Endodermal cell (in vitro differentiated cells): ENCODE data around the gene USP25. TPM values are rescaled to one million over a fixed set of nuclear protein-coding genes. Genes with fewer than 3 reads are reported as not detected.

Experiments
- DNase-seq: peaks from one replicate; pipeline ENCODE4 v3.0.0-alpha.2; 2017
- H3K27ac ChIP-seq: 2 replicates; pipeline ENCODE4 v1.5.1; 2013; ENCODE audit warnings: mild to moderate bottlenecking, low read depth, low read length, moderate library complexity
- H3K27me3 ChIP-seq: 2 replicates; pipeline ENCODE4 v1.6.1; 2013; ENCODE audit warnings: mild to moderate bottlenecking, low read length, moderate library complexity; ENCODE audit not compliant: insufficient read depth, control insufficient read depth, poor library complexity, severe bottlenecking
- H3K36me3 ChIP-seq: 2 replicates; pipeline ENCODE4 v1.7.0; 2013; ENCODE audit warnings: mild to moderate bottlenecking, low read length, moderate library complexity; ENCODE audit not compliant: control insufficient read depth, insufficient read depth
- H3K4me1 ChIP-seq: one replicate; pipeline ENCODE4 v1.7.0; 2013; ENCODE audit warnings: low read length; ENCODE audit not compliant: control insufficient read depth, insufficient read depth
- H3K4me3 ChIP-seq: 2 replicates; pipeline ENCODE4 v1.5.1; 2013; ENCODE audit warnings: mild to moderate bottlenecking, low read length, moderate library complexity
- H3K9ac ChIP-seq: 2 replicates; pipeline ENCODE4 v1.6.1; 2013; ENCODE audit warnings: mild to moderate bottlenecking, low read length, moderate library complexity; ENCODE audit not compliant: poor library complexity, severe bottlenecking; ENCODE audit errors: extremely low read depth
- H3K9me3 ChIP-seq: 2 replicates; pipeline ENCODE4 v1.6.1; 2013; ENCODE audit warnings: mild to moderate bottlenecking, low read length, moderate library complexity; ENCODE audit not compliant: control insufficient read depth
- H3K27ac Mint-ChIP-seq: 2 replicates; pipeline ENCODE4 v1.8.0; 2020; ENCODE audit warnings: mixed read lengths
- H3K27me3 Mint-ChIP-seq: 2 replicates; pipeline ENCODE4 v1.8.0; 2021; ENCODE audit warnings: mild to moderate bottlenecking, mixed read lengths; ENCODE audit not compliant: insufficient read depth
- H3K36me3 Mint-ChIP-seq: 2 replicates; pipeline ENCODE4 v1.8.0; 2020; ENCODE audit warnings: low read depth, mixed read lengths
- H3K4me1 Mint-ChIP-seq: 2 replicates; pipeline ENCODE4 v1.8.0; 2020; ENCODE audit warnings: mixed read lengths
- H3K4me3 Mint-ChIP-seq: 2 replicates; pipeline ENCODE4 v1.8.0; 2020; ENCODE audit warnings: mild to moderate bottlenecking, moderate library complexity, mixed read lengths
- H3K9me3 Mint-ChIP-seq: 2 replicates; pipeline ENCODE4 v1.8.0; 2020; ENCODE audit warnings: mild to moderate bottlenecking, mixed read lengths
- CTCF ChIP-seq: fragments of 200-600 bp; sonication (generic); conservative IDR thresholded peaks from 2 replicates; pipeline ENCODE4 v1.5.0; 2021; ENCODE audit warnings: antibody characterized with exemption, mild to moderate bottlenecking
- WGBS, 2 experiments: methylation state at CpG; one replicate each; pipeline versions ENCODE4 v1.1.5 to v1.1.7; 2013; ENCODE audit warnings: missing lambda C conversion rate in 2 of 2, mixed read lengths in 1 of 2; ENCODE audit not compliant: insufficient coverage in 1 of 2, insufficient read length in 1 of 2; 5-methylcytosine and 5-hydroxymethylcytosine counted together
- total RNA-seq, 2 donors: library from RNA; stranded (reverse); fragmentation: NEBNext Ultra II Directional in 1 of 2; extraction: Animal tissue kit (Norgen Biotek cat#: 25700) in 1 of 2; gene quantifications; 2 replicates in 1 of 2; 3 replicates in 1 of 2; pipeline ENCODE4 v1.2.1, GENCODE V29; 2021

Gene USP25
- total RNA-seq, 2 donors from 2014 or later, result 31.4 to 34.9 TPM

- H3K4me3 Mint-ChIP-seq, result no peak overlapping the region
- H3K9me3 Mint-ChIP-seq, result no peaks in the 10 kb centered on the region
- no peaks in the 10 kb centered on the region for H3K27me3 ChIP-seq
- no peaks in the 10 kb centered on the region for H3K9me3 ChIP-seq
- H3K27ac Mint-ChIP-seq, result no peak overlapping the region
- H3K9ac ChIP-seq, result no peak overlapping the region
- H3K27ac ChIP-seq, result no peak overlapping the region
- H3K27me3 Mint-ChIP-seq, result no peaks in the 10 kb centered on the region
- WGBS, 2 experiments, result 97 to 100% methylated on average over 1 to 2 of the region's 4 CpGs
- no peaks in the 10 kb centered on the region for H3K4me1 ChIP-seq
- H3K4me3 ChIP-seq, result no peak overlapping the region
- TF ChIP-seq CTCF, result no peak
- DNase-seq, result no peak
- peaks cover 43% of the 10 kb centered on the region for H3K36me3 Mint-ChIP-seq
- H3K36me3 ChIP-seq, result peaks cover 39% of the 10 kb centered on the region
- no peaks in the 10 kb centered on the region for H3K4me1 Mint-ChIP-seq
Measured at GRCh38 chr21:15872236-15872635, 142.5 kb downstream of the USP25 start.

- peaks cover under 1% of the 10 kb centered on the region for H3K9me3 Mint-ChIP-seq
- no peak overlapping the region for H3K4me3 Mint-ChIP-seq
- WGBS, 2 experiments, result 94 to 100% methylated on average over 1 to 5 of the region's 5 CpGs
- peaks cover 42% of the 10 kb centered on the region for H3K36me3 Mint-ChIP-seq
- no peak overlapping the region for H3K27ac ChIP-seq
- no peak for DNase-seq
- H3K4me3 ChIP-seq, result no peak overlapping the region
- no peak overlapping the region for H3K9ac ChIP-seq
- no peak overlapping the region for H3K27ac Mint-ChIP-seq
- H3K4me1 Mint-ChIP-seq, result no peaks in the 10 kb centered on the region
- no peaks in the 10 kb centered on the region for H3K9me3 ChIP-seq
- peaks cover 42% of the 10 kb centered on the region for H3K36me3 ChIP-seq
- no peaks in the 10 kb centered on the region for H3K27me3 Mint-ChIP-seq
- no peaks in the 10 kb centered on the region for H3K27me3 ChIP-seq
- TF ChIP-seq CTCF, result no peak
- H3K4me1 ChIP-seq, result no peaks in the 10 kb centered on the region
Measured at GRCh38 chr21:15874615-15875014, 144.8 kb downstream of the USP25 start.

- Histone ChIP-seq H3K27me3 (no peaks in the 10 kb centered on the region), H3K4me1 (no peaks in the 10 kb centered on the region), H3K4me3 (no peak overlapping the region), H3K9me3 (peaks cover 3% of the 10 kb centered on the region), H3K36me3 (peaks cover 49% of the 10 kb centered on the region), H3K27ac (no peak overlapping the region), H3K9ac (no peak overlapping the region)
- TF ChIP-seq CTCF, result no peak
- peaks cover 4% of the 10 kb centered on the region for H3K9me3 Mint-ChIP-seq
- peaks cover 45% of the 10 kb centered on the region for H3K36me3 Mint-ChIP-seq
- no peak overlapping the region for H3K27ac Mint-ChIP-seq
- H3K4me3 Mint-ChIP-seq, result no peak overlapping the region
- no peaks in the 10 kb centered on the region for H3K27me3 Mint-ChIP-seq
- H3K4me1 Mint-ChIP-seq, result no peaks in the 10 kb centered on the region
- DNase-seq, result no peak
- 92 to 96% methylated on average over 2 to 3 of the region's 3 CpGs for WGBS, 2 experiments
Measured at GRCh38 chr21:15875286-15875685, 145.5 kb downstream of the USP25 start.
